Neural progenitor cell (in vitro differentiated cells): ENCODE data around the gene DCC. TPM values are rescaled to one million over a fixed set of nuclear protein-coding genes. Genes with fewer than 3 reads are reported as not detected.

Experiments
- DNase-seq: peaks from one replicate; pipeline ENCODE4 v3.0.0-alpha.2; 2016; ENCODE audit warnings: low spot score
- H2AFZ ChIP-seq: fragments of 200-600 bp; sonication (generic); replicated peaks from 2 replicates; pipeline ENCODE4 v1.6.1; 2016; ENCODE audit warnings: antibody characterized with exemption
- H3F3A ChIP-seq: fragments of 200-600 bp; sonication (generic); 2 replicates; pipeline ENCODE4 v1.6.1; 2016; ENCODE audit warnings: antibody characterized with exemption, low read depth
- H3K27ac ChIP-seq: fragments of 200-600 bp; sonication (generic); 2 replicates; pipeline ENCODE4 v1.5.1; 2016; ENCODE audit warnings: mild to moderate bottlenecking
- H3K27me3 ChIP-seq: fragments of 200-600 bp; sonication (generic); 2 replicates; pipeline ENCODE4 v1.6.1; 2016; ENCODE audit warnings: mild to moderate bottlenecking, moderate library complexity
- H3K36me3 ChIP-seq: fragments of 200-600 bp; sonication (generic); 2 replicates; pipeline ENCODE4 v1.5.1; 2016
- H3K4me1 ChIP-seq: fragments of 200-600 bp; sonication (generic); 2 replicates; pipeline ENCODE4 v1.6.1; 2016; ENCODE audit warnings: mixed run types
- H3K4me2 ChIP-seq: fragments of 200-600 bp; sonication (generic); 2 replicates; pipeline ENCODE4 v1.6.1; 2016
- H3K4me3 ChIP-seq: fragments of 200-600 bp; sonication (generic); 2 replicates; pipeline ENCODE4 v1.5.1; 2016
- H3K79me2 ChIP-seq: fragments of 200-600 bp; sonication (generic); 2 replicates; pipeline ENCODE4 v1.6.1; 2016; ENCODE audit warnings: low read depth
- H3K9ac ChIP-seq: fragments of 200-600 bp; sonication (generic); 2 replicates; pipeline ENCODE4 v1.6.1; 2016
- H3K9me3 ChIP-seq: fragments of 200-600 bp; sonication (generic); 2 replicates; pipeline ENCODE4 v1.5.1; 2016; ENCODE audit warnings: low read depth
- H4K20me1 ChIP-seq: fragments of 200-600 bp; sonication (generic); 2 replicates; pipeline ENCODE4 v1.6.1; 2016; ENCODE audit warnings: low read depth
- H3K27ac Mint-ChIP-seq: 3 replicates; pipeline ENCODE4 v1.8.0; 2021; ENCODE audit warnings: mixed read lengths
- H3K27me3 Mint-ChIP-seq: 2 replicates; pipeline ENCODE4 v1.8.0; 2022; ENCODE audit warnings: low read depth, mild to moderate bottlenecking, inconsistent platforms, moderate library complexity, mixed read lengths; ENCODE audit not compliant: insufficient read depth
- H3K36me3 Mint-ChIP-seq: 3 replicates; pipeline ENCODE4 v1.8.0; 2021; ENCODE audit warnings: mixed read lengths
- H3K4me1 Mint-ChIP-seq: 3 replicates; pipeline ENCODE4 v1.8.0; 2021; ENCODE audit warnings: mixed read lengths
- H3K4me3 Mint-ChIP-seq: 3 replicates; pipeline ENCODE4 v1.8.0; 2021; ENCODE audit warnings: mild to moderate bottlenecking, moderate library complexity, mixed read lengths
- H3K9me3 Mint-ChIP-seq: 3 replicates; pipeline ENCODE4 v1.8.0; 2020; ENCODE audit warnings: mixed read lengths
- CTCF ChIP-seq: fragments of 200-600 bp; sonication (generic); IDR thresholded peaks from 2 replicates; pipeline ENCODE4 v1.5.1; 2017; ENCODE audit warnings: antibody characterized with exemption, mild to moderate bottlenecking
- EZH2 ChIP-seq: fragments of 200-600 bp; sonication (generic); IDR thresholded peaks from 2 replicates; pipeline ENCODE4 v1.6.1; 2017; ENCODE audit warnings: antibody characterized with exemption, mild to moderate bottlenecking, moderate library complexity
- EZH2phosphoT487 ChIP-seq: fragments of 200-600 bp; sonication (generic); IDR thresholded peaks from 2 replicates; pipeline ENCODE4 v1.6.1; 2017; ENCODE audit warnings: antibody characterized with exemption
- total RNA-seq: library from RNA; depleted of rRNA; stranded (reverse); fragments of >200 nt; gene quantifications from 2 replicates; pipeline ENCODE4 v1.2.3, GENCODE V29; 2015; ENCODE audit warnings: low replicate concordance

The DCC gene
- total RNA-seq, 1 donor from 2014 or later = 0.41 TPM

DNA sequence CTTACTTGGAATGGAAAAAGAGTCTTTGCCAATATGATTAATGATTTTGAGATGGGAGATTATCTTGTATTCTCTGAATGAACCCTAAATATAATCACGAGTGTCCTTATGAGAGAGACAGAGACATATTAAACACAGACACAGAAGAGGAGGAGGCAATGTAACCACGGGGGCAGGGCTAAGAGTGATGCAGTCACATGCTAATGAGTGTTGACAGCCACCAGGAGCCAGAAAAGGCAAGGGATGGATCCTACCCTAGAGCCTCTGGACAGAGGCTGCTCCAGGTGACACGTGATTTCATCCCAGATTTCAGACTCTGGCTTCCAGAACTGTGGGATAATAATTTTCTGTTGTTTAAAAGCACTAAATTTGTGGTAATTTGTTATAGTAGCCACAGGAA lies 1204.9 kb downstream of the DCC start:
- Histone ChIP-seq H3K4me3 (no peak overlapping the region), H3K9ac (no peak overlapping the region), H3K9me3 (no peaks in the 10 kb centered on the region), H3K4me1 (no peaks in the 10 kb centered on the region), H3K36me3 (no peaks in the 10 kb centered on the region), H3K4me2 (no peak overlapping the region), H3K27me3 (no peaks in the 10 kb centered on the region), H2AFZ (no peak overlapping the region), H3F3A (no peaks in the 10 kb centered on the region), H3K27ac (no peak overlapping the region), H3K79me2 (no peaks in the 10 kb centered on the region), H4K20me1 (no peaks in the 10 kb centered on the region)
- H3K9me3 Mint-ChIP-seq = peaks cover 7% of the 10 kb centered on the region
- H3K4me3 Mint-ChIP-seq = no peak overlapping the region
- no peak for TF ChIP-seq EZH2
- no peak for TF ChIP-seq EZH2phosphoT487
- no peak for TF ChIP-seq CTCF
- H3K27me3 Mint-ChIP-seq = no peaks in the 10 kb centered on the region
- H3K36me3 Mint-ChIP-seq = peaks cover 2% of the 10 kb centered on the region
- H3K4me1 Mint-ChIP-seq = peaks cover 9% of the 10 kb centered on the region
- no peak for DNase-seq
- no peak overlapping the region for H3K27ac Mint-ChIP-seq

- TF ChIP-seq EZH2phosphoT487 = no peak
- no peak for TF ChIP-seq CTCF
- no peak for TF ChIP-seq EZH2
- Mint-ChIP-seq H3K36me3 (no peaks in the 10 kb centered on the region), H3K4me1 (no peaks in the 10 kb centered on the region), H3K9me3 (peaks cover 11% of the 10 kb centered on the region), H3K27me3 (peaks cover 3% of the 10 kb centered on the region), H3K27ac (no peak overlapping the region), H3K4me3 (no peak overlapping the region)
- Histone ChIP-seq H3K27me3 (no peaks in the 10 kb centered on the region), H3K9ac (no peak overlapping the region), H3K79me2 (no peaks in the 10 kb centered on the region), H2AFZ (no peak overlapping the region), H3F3A (no peaks in the 10 kb centered on the region), H3K4me2 (no peak overlapping the region), H3K4me3 (no peak overlapping the region), H3K27ac (no peak overlapping the region), H3K9me3 (no peaks in the 10 kb centered on the region), H3K4me1 (no peaks in the 10 kb centered on the region), H3K36me3 (no peaks in the 10 kb centered on the region), H4K20me1 (no peaks in the 10 kb centered on the region)
- no peak for DNase-seq
These were observed 1212.0 kb downstream of the DCC start for GRCh38 chr18:53551868-53552426.

GRCh38 chr18:53553030-53553429 lies 1213.0 kb downstream of the DCC start:
- Histone ChIP-seq H3K9me3 (no peaks in the 10 kb centered on the region), H3K36me3 (no peaks in the 10 kb centered on the region), H3K9ac (no peak overlapping the region), H3K4me2 (no peak overlapping the region), H3K27me3 (no peaks in the 10 kb centered on the region), H3K4me1 (no peaks in the 10 kb centered on the region), H2AFZ (no peak overlapping the region), H3K4me3 (no peak overlapping the region), H3F3A (no peaks in the 10 kb centered on the region), H3K79me2 (no peaks in the 10 kb centered on the region), H4K20me1 (no peaks in the 10 kb centered on the region), H3K27ac (no peak overlapping the region)
- no peak for DNase-seq
- H3K4me1 Mint-ChIP-seq = no peaks in the 10 kb centered on the region
- H3K27ac Mint-ChIP-seq = no peak overlapping the region
- no peaks in the 10 kb centered on the region for H3K36me3 Mint-ChIP-seq
- no peak for TF ChIP-seq EZH2
- peak; percentile 13 for TF ChIP-seq CTCF
- H3K4me3 Mint-ChIP-seq = no peak overlapping the region
- peaks cover 3% of the 10 kb centered on the region for H3K27me3 Mint-ChIP-seq
- H3K9me3 Mint-ChIP-seq = peaks cover 11% of the 10 kb centered on the region
